Measurements from ENCODE around the gene MYO3B. TPM values are rescaled to one million over a fixed set of nuclear protein-coding genes. Genes with fewer than 3 reads are reported as not detected.

Gene MYO3B
- total RNA-seq, 2 donors from 2014 or later = 2.0 to 4.7 TPM

DNA sequence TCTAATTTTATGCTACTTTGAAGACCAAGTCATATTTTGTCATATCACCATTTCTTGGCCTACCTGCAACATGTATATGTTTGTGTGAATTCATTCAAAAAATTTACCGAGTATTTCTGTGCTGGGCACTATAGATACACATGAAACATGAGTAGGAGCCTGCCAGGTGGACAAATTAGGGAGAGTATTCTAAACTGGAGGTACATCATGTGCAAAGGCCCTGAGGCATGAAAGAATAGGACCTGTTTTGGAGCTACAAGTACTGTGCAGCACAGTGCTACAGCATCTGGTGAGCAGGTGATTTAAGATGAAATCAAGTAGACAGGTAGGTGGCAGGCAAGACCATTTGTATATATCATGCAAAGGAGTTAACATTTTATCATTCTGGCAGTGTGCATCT lies 152.9 kb downstream of the MYO3B start:
- WGBS, 2 donors = 76 to 96% methylated on average over 1 of the region's 1 CpG

DNA sequence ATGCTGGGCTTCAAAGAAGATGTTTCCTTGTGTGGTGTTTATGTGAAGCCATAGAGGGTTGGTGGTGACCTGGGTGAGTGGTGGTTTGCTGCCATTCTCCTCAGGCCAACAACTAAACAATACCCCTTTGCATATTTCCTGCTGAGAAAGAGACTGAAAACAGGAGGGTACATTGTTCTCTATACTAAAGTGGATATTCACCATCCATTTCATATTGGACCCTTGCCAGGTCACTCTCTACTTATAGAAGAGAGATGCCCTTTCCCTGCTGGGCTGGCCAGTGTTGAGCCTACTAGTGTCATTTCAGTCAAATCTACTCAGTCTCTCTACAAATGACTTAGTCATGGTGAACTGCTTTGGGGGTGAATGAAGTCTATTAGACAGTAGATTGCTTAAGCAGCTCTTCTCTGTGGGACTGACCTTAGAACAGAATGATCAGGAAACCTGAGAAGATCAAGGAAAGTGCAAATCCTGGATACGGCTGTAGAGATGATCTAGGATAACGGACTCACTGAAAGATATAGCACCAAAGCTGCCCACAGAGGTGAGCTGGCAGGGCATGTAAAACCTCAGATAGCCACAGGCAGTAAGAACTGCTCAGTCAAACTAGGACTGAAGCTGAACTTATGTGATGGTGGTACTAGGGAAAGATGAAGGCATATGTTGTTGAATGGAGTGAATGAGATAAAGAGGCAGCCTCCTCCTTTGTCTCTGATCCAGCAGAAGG lies 154.9 kb downstream of the MYO3B start:
- H3K36me3 ChIP-seq (replicated peaks in 1 of 2; ENCODE audit: insufficient read depth in 1 of 2, low read depth in 2 of 2) = no peaks in the 10 kb centered on the region
- intact Hi-C loops (cut with DNase I) = no loop called here
- no peak for TF ChIP-seq CTCF (IDR thresholded peaks at IDR 0.05)
- no peak for TF ChIP-seq POLR2A (IDR thresholded peaks at IDR 0.05)
- no peaks in the 10 kb centered on the region for H3K4me1 ChIP-seq
- no peak for DNase-seq
- H3K27ac ChIP-seq = no peak overlapping the region
- no peak overlapping the region for H3K4me3 ChIP-seq
- 48 to 57% methylated on average over 2 of the region's 2 CpGs for WGBS, 2 donors
- no peak for ATAC-seq
- no peaks in the 10 kb centered on the region for H3K27me3 ChIP-seq
- H3K9me3 ChIP-seq = no peaks in the 10 kb centered on the region

More for the DNA sequence above, 152.9 kb downstream of the MYO3B start:
- Histone ChIP-seq H3K4me3 (no peak overlapping the region), H3K9me3 (no peaks in the 10 kb centered on the region), H3K4me1 (no peaks in the 10 kb centered on the region), H3K27ac (no peak overlapping the region), H3K36me3 (replicated peaks in 1 of 2; ENCODE audit: insufficient read depth in 1 of 2, low read depth in 2 of 2) (no peaks in the 10 kb centered on the region), H3K27me3 (no peaks in the 10 kb centered on the region)
- ATAC-seq = no peak
- intact Hi-C loops (cut with DNase I) = no loop called here
- TF ChIP-seq POLR2A (IDR thresholded peaks at IDR 0.05) (no peak), CTCF (IDR thresholded peaks at IDR 0.05) (no peak)
- DNase-seq = no peak

DNA sequence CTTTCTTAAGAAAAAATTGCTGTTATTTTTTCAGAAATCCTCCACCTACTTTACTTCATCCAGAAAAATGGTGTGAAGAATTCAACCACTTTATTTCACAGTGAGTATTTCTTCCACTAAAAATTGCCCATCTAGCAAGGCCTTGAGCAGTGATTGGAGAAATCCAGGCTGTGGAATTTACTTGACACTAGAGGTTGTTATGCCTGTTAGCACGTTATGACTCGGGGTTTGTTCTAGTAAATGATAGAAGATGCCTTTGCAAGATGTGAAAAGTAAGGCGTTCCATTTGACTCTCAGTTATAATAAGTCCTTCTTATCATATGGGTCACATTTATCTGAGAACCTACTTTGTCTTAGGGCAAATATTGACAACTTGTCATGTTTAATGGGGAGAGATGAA lies 157.4 kb downstream of the MYO3B start:
- H3K4me3 ChIP-seq = no peak overlapping the region
- TF ChIP-seq CTCF (IDR thresholded peaks at IDR 0.05) (no peak), POLR2A (IDR thresholded peaks at IDR 0.05) (no peak)
- H3K27me3 ChIP-seq = no peaks in the 10 kb centered on the region
- intact Hi-C loops (cut with DNase I) = no loop called here
- H3K4me1 ChIP-seq = no peaks in the 10 kb centered on the region
- H3K9me3 ChIP-seq = no peaks in the 10 kb centered on the region
- no peak for DNase-seq
- H3K27ac ChIP-seq = no peak overlapping the region
- no peak for ATAC-seq
- 37 to 53% methylated on average over 3 of the region's 3 CpGs for WGBS, 2 donors
- H3K36me3 ChIP-seq (replicated peaks in 1 of 2; ENCODE audit: insufficient read depth in 1 of 2, low read depth in 2 of 2) = no peaks in the 10 kb centered on the region

DNA sequence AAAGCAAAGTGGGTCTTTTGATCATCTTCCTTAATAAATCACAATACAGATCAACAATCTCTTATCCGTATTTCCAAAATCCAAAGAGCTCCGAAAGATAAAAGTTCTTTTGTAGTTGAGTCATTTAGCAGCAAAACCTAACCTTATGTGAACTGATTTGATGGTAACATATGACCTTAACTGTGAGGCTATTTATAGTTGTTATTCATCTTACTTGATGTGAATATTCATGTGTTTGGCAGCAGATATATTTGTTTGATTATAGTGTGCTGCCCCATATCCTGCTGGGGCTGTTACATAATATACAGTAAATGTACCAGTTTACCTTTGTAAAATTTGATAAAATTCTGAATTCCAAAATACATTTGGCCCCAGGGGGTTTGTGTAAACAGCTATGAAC lies 158.5 kb downstream of the MYO3B start:
- intact Hi-C loops (cut with DNase I) = no loop called here
- H3K27me3 ChIP-seq = no peaks in the 10 kb centered on the region
- H3K4me3 ChIP-seq = no peak overlapping the region
- no peak for TF ChIP-seq POLR2A (IDR thresholded peaks at IDR 0.05)
- TF ChIP-seq CTCF (IDR thresholded peaks at IDR 0.05) = no peak
- H3K36me3 ChIP-seq (replicated peaks in 1 of 2; ENCODE audit: insufficient read depth in 1 of 2, low read depth in 2 of 2) = no peaks in the 10 kb centered on the region
- ATAC-seq = no peak
- no peak overlapping the region for H3K27ac ChIP-seq
- no peaks in the 10 kb centered on the region for H3K9me3 ChIP-seq
- WGBS, 2 donors = 78 to 88% methylated on average over 2 of the region's 2 CpGs
- H3K4me1 ChIP-seq = no peaks in the 10 kb centered on the region
- no peak for DNase-seq

DNA sequence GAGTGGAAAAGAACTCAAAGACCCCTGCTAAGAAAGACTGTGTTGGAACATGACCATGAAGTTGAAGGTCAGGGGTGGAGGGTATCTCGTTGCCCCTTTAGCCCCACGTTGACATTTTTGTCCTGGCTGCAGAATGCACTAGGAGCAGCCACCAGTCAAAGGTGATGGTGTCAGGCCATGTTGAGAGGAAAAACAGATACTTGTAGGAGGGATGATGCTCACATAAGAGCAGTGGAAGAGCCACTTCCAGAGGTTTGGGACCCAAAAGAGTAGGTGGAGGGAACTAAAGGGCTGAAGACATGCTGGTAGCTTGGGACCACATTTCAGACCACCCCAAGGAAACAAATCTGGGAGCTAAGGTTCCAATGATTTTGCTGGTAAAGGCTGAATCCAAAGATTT lies 159.0 kb downstream of the MYO3B start:
- WGBS, 2 donors = 74 to 80% methylated on average over 2 of the region's 2 CpGs
- H3K4me3 ChIP-seq = no peak overlapping the region
- intact Hi-C loops (cut with DNase I) = no loop called here
- no peaks in the 10 kb centered on the region for H3K27me3 ChIP-seq
- H3K4me1 ChIP-seq = no peaks in the 10 kb centered on the region
- TF ChIP-seq CTCF (IDR thresholded peaks at IDR 0.05) (no peak), POLR2A (IDR thresholded peaks at IDR 0.05) (no peak)
- no peak overlapping the region for H3K27ac ChIP-seq
- no peak for ATAC-seq
- H3K9me3 ChIP-seq = no peaks in the 10 kb centered on the region
- DNase-seq = no peak
- no peaks in the 10 kb centered on the region for H3K36me3 ChIP-seq (replicated peaks in 1 of 2; ENCODE audit: insufficient read depth in 1 of 2, low read depth in 2 of 2)

Data from body of pancreas (tissue), 4 donors.